H1 (cell line): Measurements from ENCODE around the gene WWC1. TPM values are rescaled to one million over a fixed set of nuclear protein-coding genes. Genes with fewer than 3 reads are reported as not detected.

Experiments used
- CTCF ChIA-PET: fragments of 300-600 bp; sonication (Branson Sonifier 250); formaldehyde crosslinking; loops from one replicate; lab custom pipeline; 2021; ENCODE audit not compliant: partially characterized antibody; lab: Charles Lee
- POLR2A ChIA-PET: fragments of 300-600 bp; sonication (Branson Sonifier 250); formaldehyde crosslinking; loops from one replicate; lab custom pipeline; 2021; ENCODE audit warnings: inconsistent platforms; ENCODE audit not compliant: partially characterized antibody; lab: Charles Lee
- DNase-seq, 2 experiments: peaks; one replicate each; pipeline versions ENCODE4 v3.0.0 to v3.0.0-alpha.2; 2010 to 2022; ENCODE audit warnings: low spot score in 2 of 2, low read depth in 1 of 2, mixed read lengths in 1 of 2
- FAIRE-seq: peaks from 2 replicates; lab custom pipeline; 2011; peaks lifted over from hg19 to GRCh38; lab: Jason Lieb, UNC
- H2AFZ ChIP-seq: 2 replicates; pipeline ENCODE4 v1.8.1; 2012; ENCODE audit warnings: low read length, inconsistent platforms
- H2AK5ac ChIP-seq: 2 replicates; pipeline ENCODE4 v1.6.1; 2013; ENCODE audit warnings: low read depth, low read length
- H2BK120ac ChIP-seq: replicated peaks from 2 replicates; pipeline ENCODE3; 2013; ENCODE audit warnings: low read depth, low read length, inconsistent platforms
- H2BK12ac ChIP-seq: 2 replicates; pipeline ENCODE4 v1.6.1; 2013; ENCODE audit warnings: low read depth, low read length
- H2BK15ac ChIP-seq: 2 replicates; pipeline ENCODE4 v1.6.1; 2013; ENCODE audit warnings: low read length
- H2BK20ac ChIP-seq: 2 replicates; pipeline ENCODE4 v1.6.1; 2013; ENCODE audit warnings: low read length
- H2BK5ac ChIP-seq: 2 replicates; pipeline ENCODE4 v1.6.1; 2013; ENCODE audit warnings: low read depth, low read length
- H3K14ac ChIP-seq: 2 replicates; pipeline ENCODE4 v1.6.1; 2013; ENCODE audit warnings: inconsistent platforms; ENCODE audit not compliant: insufficient read length
- H3K18ac ChIP-seq: 2 replicates; pipeline ENCODE4 v1.6.1; 2013; ENCODE audit warnings: low read length; ENCODE audit errors: extremely low read depth
- H3K23ac ChIP-seq: 2 replicates; pipeline ENCODE4 v1.6.1; 2013; ENCODE audit warnings: inconsistent platforms; ENCODE audit not compliant: insufficient read length
- H3K23me2 ChIP-seq: 2 replicates; pipeline ENCODE4 v1.6.1; 2013; ENCODE audit warnings: low read depth, low read length
- H3K27ac ChIP-seq: 2 replicates; pipeline ENCODE4 v1.6.1; 2011; ENCODE audit warnings: low read depth, low read length, inconsistent platforms
- H3K27me3 ChIP-seq, 4 experiments: replicated peaks in 1 of 4; 1 replicate in 1 of 4; 2 replicates in 3 of 4; pipeline versions ENCODE4 v1.6.1 to v1.8.1; 2011 to 2013; ENCODE audit warnings: low read length in 3 of 4, mild to moderate bottlenecking in 3 of 4, inconsistent platforms in 2 of 4, mixed read lengths in 2 of 4, moderate library complexity in 1 of 4; ENCODE audit not compliant: control insufficient read depth in 3 of 4, insufficient read depth in 3 of 4; ENCODE audit errors: extremely low read depth in 1 of 4
- H3K36me3 ChIP-seq, 4 experiments: 2 replicates each; pipeline versions ENCODE4 v1.6.1 to v1.8.1; 2011 to 2013; ENCODE audit warnings: mild to moderate bottlenecking in 4 of 4, low read length in 3 of 4, moderate library complexity in 2 of 4, control low read depth in 1 of 4, inconsistent platforms in 1 of 4; ENCODE audit not compliant: insufficient read depth in 4 of 4, control insufficient read depth in 2 of 4
- H3K4ac ChIP-seq: replicated peaks from 2 replicates; pipeline ENCODE3; 2013; ENCODE audit warnings: low read length, low read depth, mixed read lengths, inconsistent platforms; ENCODE audit not compliant: insufficient read length
- H3K4me1 ChIP-seq, 4 experiments: replicated peaks in 1 of 4; 1 replicate in 1 of 4; 2 replicates in 3 of 4; pipeline versions ENCODE4 v1.6.1 to v1.8.1; 2011 to 2013; ENCODE audit warnings: low read length in 3 of 4, inconsistent platforms in 2 of 4, mixed read lengths in 1 of 4; ENCODE audit not compliant: insufficient read depth in 4 of 4, control insufficient read depth in 3 of 4
- H3K4me2 ChIP-seq, 2 experiments: 2 replicates each; pipeline versions ENCODE4 v1.6.1 to v1.8.1; 2011 to 2013; ENCODE audit warnings: low read depth in 2 of 2, low read length in 2 of 2, control low read depth in 1 of 2, inconsistent platforms in 1 of 2, mild to moderate bottlenecking in 1 of 2; ENCODE audit not compliant: insufficient read depth in 1 of 2
- H3K4me3 ChIP-seq, 4 experiments: fragments of 200-600, 300-600 bp in 1 of 4; sonication (generic), shearing (Covaris generic), sonication (Bioruptor Twin) in 1 of 4; 2 replicates each; pipeline versions ENCODE4 v1.5.1 to v1.8.1; 2011 to 2016; ENCODE audit warnings: low read length in 4 of 4, low read depth in 3 of 4, control low read depth in 2 of 4, inconsistent platforms in 2 of 4, mild to moderate bottlenecking in 2 of 4, mixed read lengths in 1 of 4, moderate library complexity in 1 of 4; ENCODE audit not compliant: insufficient read depth in 2 of 4; ENCODE audit errors: extremely low read depth in 1 of 4
- H3K56ac ChIP-seq: replicated peaks from 2 replicates; pipeline ENCODE3; 2013; ENCODE audit warnings: low read depth, mild to moderate bottlenecking, mixed read lengths, low read length, inconsistent platforms; ENCODE audit not compliant: insufficient read length
- H3K79me1 ChIP-seq: 2 replicates; pipeline ENCODE4 v1.6.1; 2013; ENCODE audit warnings: low read depth, low read length, control low read depth
- H3K79me2 ChIP-seq, 2 experiments: 2 replicates each; pipeline versions ENCODE4 v1.6.1 to v1.8.1; 2012 to 2013; ENCODE audit warnings: low read length in 2 of 2, mild to moderate bottlenecking in 2 of 2, inconsistent platforms in 1 of 2; ENCODE audit not compliant: insufficient read depth in 2 of 2, control insufficient read depth in 1 of 2
- H3K9ac ChIP-seq, 4 experiments: replicated peaks in 1 of 4; 1 replicate in 1 of 4; 2 replicates in 3 of 4; pipeline versions ENCODE4 v1.6.1 to v1.8.1; 2011 to 2013; ENCODE audit warnings: low read depth in 3 of 4, low read length in 3 of 4, control low read depth in 2 of 4, mild to moderate bottlenecking in 2 of 4, moderate library complexity in 2 of 4, inconsistent platforms in 1 of 4; ENCODE audit errors: extremely low read depth in 1 of 4
- H3K9me3 ChIP-seq, 2 experiments: 2 replicates each; pipeline versions ENCODE4 v1.6.1 to v1.8.1; 2012 to 2013; ENCODE audit warnings: mild to moderate bottlenecking in 2 of 2, moderate library complexity in 2 of 2, control low read depth in 1 of 2, inconsistent platforms in 1 of 2, low read depth in 1 of 2, low read length in 1 of 2, mixed read lengths in 1 of 2; ENCODE audit not compliant: insufficient read depth in 2 of 2
- H4K20me1 ChIP-seq, 2 experiments: replicated peaks in 1 of 2; 2 replicates each; pipeline versions ENCODE3 to v1.8.1; 2011 to 2013; ENCODE audit warnings: inconsistent platforms in 2 of 2, low read length in 2 of 2, mild to moderate bottlenecking in 1 of 2; ENCODE audit not compliant: insufficient read depth in 2 of 2, control insufficient read depth in 1 of 2
- H4K5ac ChIP-seq: 2 replicates; pipeline ENCODE4 v1.6.1; 2013; ENCODE audit warnings: low read length, low read depth, mixed read lengths, inconsistent platforms; ENCODE audit not compliant: insufficient read length
- H4K8ac ChIP-seq: 2 replicates; pipeline ENCODE4 v1.8.0; 2013; ENCODE audit warnings: mild to moderate bottlenecking, moderate library complexity, low read length, inconsistent platforms; ENCODE audit not compliant: insufficient read depth; ENCODE audit errors: extremely low read depth
- H4K91ac ChIP-seq: replicated peaks from 2 replicates; pipeline ENCODE3; 2013; ENCODE audit warnings: low read length, mixed read lengths, inconsistent platforms; ENCODE audit not compliant: insufficient read length
- CBX5 ChIP-seq: fragments of 300-800, 300-1000 bp; sonication (generic); IDR thresholded peaks from 2 replicates; pipeline ENCODE4 v1.7.1; 2016; ENCODE audit warnings: antibody characterized with exemption, low read length, low read depth
- CBX8 ChIP-seq: fragments of 300-800, 300-1000 bp; sonication (generic); IDR thresholded peaks from 2 replicates; pipeline ENCODE4 v1.7.1; 2016; ENCODE audit warnings: low read depth, low read length, borderline replicate concordance
- CTCF ChIP-seq, 3 experiments: IDR thresholded peaks; 1 replicate in 2 of 3; 2 replicates in 1 of 3; pipeline versions ENCODE4 v1.5.1 to v1.6.1; 2011; ENCODE audit warnings: low read length in 3 of 3, mild to moderate bottlenecking in 3 of 3, inconsistent platforms in 2 of 3, low read depth in 1 of 3, moderate library complexity in 1 of 3; ENCODE audit not compliant: insufficient read depth in 1 of 3; ENCODE audit errors: control extremely low read depth in 1 of 3
- GTF2F1 ChIP-seq: IDR thresholded peaks from 2 replicates; pipeline ENCODE4 v1.6.1; 2012; ENCODE audit warnings: low read depth, low read length, improper control_type of control experiment, borderline replicate concordance
- JUND ChIP-seq: IDR thresholded peaks from 2 replicates; pipeline ENCODE4 v1.6.1; 2011; ENCODE audit warnings: mild to moderate bottlenecking, improper control_type of control experiment, low read length
- MAX ChIP-seq: IDR thresholded peaks from 2 replicates; pipeline ENCODE4 v1.6.1; 2012; ENCODE audit warnings: inconsistent platforms
- POU5F1 ChIP-seq: IDR thresholded peaks from 2 replicates; pipeline ENCODE4 v1.6.1; 2011; ENCODE audit warnings: low read depth, mild to moderate bottlenecking, low read length, moderate library complexity
- SIN3A ChIP-seq, 2 experiments: IDR thresholded peaks in 1 of 2; conservative IDR thresholded peaks in 1 of 2; 2 replicates each; pipeline ENCODE4 v1.6.1; 2011 to 2012; ENCODE audit warnings: low read length in 2 of 2, improper control_type of control experiment in 1 of 2, low read depth in 1 of 2, mild to moderate bottlenecking in 1 of 2
- TEAD4 ChIP-seq: IDR thresholded peaks from 2 replicates; pipeline ENCODE4 v1.6.1; 2012; ENCODE audit warnings: low read depth, low read length, inconsistent platforms, mixed read lengths
- ZNF274 ChIP-seq: IDR thresholded peaks from 2 replicates; pipeline ENCODE4 v1.7.0; 2012; ENCODE audit warnings: low read length, borderline replicate concordance; ENCODE audit errors: extremely low read depth
- WGBS, 2 experiments: shearing (Covaris generic) in 1 of 2; methylation state at CpG; one replicate each; pipeline versions ENCODE4 v1.1.6 to v1.1.7; 2013 to 2015; ENCODE audit warnings: low lambda C conversion rate in 2 of 2, mixed read lengths in 2 of 2, inconsistent platforms in 1 of 2, low coverage in 1 of 2, missing lambda C conversion rate in 1 of 2; ENCODE audit not compliant: insufficient replicate concordance in 2 of 2, insufficient coverage in 1 of 2, insufficient read length in 1 of 2; ENCODE audit errors: extremely low coverage in 1 of 2, missing lambda C conversion rate in 1 of 2; 5-methylcytosine and 5-hydroxymethylcytosine counted together
- polyA plus RNA-seq, 7 experiments: library from polyadenylated mRNA; depleted of rRNA in 3 of 7; stranded (reverse) in 5 of 7; unstranded in 2 of 7; fragments of >200 nt in 5 of 7; fragments of 200-250 nt in 2 of 7; gene quantifications; 1 replicate in 5 of 7; 2 replicates in 1 of 7; 4 replicates in 1 of 7; pipeline versions ENCODE4 v1.2.1 to v1.2.3, GENCODE V29; 2011 to 2013; ENCODE audit warnings: missing spikeins in 2 of 7, mixed read lengths in 2 of 7
- total RNA-seq: library from RNA; stranded (reverse); fragmentation: NEBNext Ultra II Directional; extraction: Animal tissue kit (Norgen Biotek cat#: 25700); gene quantifications from 2 replicates; pipeline ENCODE4 v1.2.1, GENCODE V29; 2021

Gene WWC1
- total and polyA plus RNA-seq, 2 of the 8 experiments (the other 6 are each of a cell fraction or from before 2014, with no cell fraction given): 16.4 to 41.1 TPM

GRCh38 chr5:168446983-168447619 lies 155.7 kb downstream of the WWC1 start:
- 92% methylated on average over 10 of the region's 10 CpGs; no CpG with 5 or more reads in 1 of the 2 experiments for WGBS, 2 experiments
- CTCF ChIA-PET: interaction anchor here (1.0 kb wide), 1 partner anchor 15 kb away, joined by 3 read pairs; no protein-coding TSS in a partner anchor
- no peak for TF ChIP-seq CBX8
- no peak for TF ChIP-seq TEAD4
- no peak for TF ChIP-seq ZNF274
- no peak for TF ChIP-seq POU5F1
- TF ChIP-seq MAX: no peak
- TF ChIP-seq SIN3A (conservative IDR thresholded peaks at IDR 0.05 in 1 of 2, IDR thresholded peaks at IDR 0.05 in 1 of 2; ENCODE audit: low read depth in 1 of 2, low read length in 2 of 2): no peak
- TF ChIP-seq GTF2F1: no peak
- TF ChIP-seq CBX5: no peak
- no peak for TF ChIP-seq CTCF (IDR thresholded peaks at IDR 0.05; ENCODE audit: control extremely low read depth in 1 of 3, insufficient read depth in 1 of 3, low read depth in 1 of 3, low read length in 3 of 3)
- no peak for TF ChIP-seq JUND

More at GRCh38 chr5:168446983-168447619, 155.7 kb downstream of the WWC1 start:
- Histone ChIP-seq H4K20me1 (no peaks in the 10 kb centered on the region), H2BK15ac (no peak overlapping the region), H3K9ac (no peak overlapping the region), H3K79me1 (no peaks in the 10 kb centered on the region), H2BK12ac (no peak overlapping the region), H3K4me1 (no peaks in the 10 kb centered on the region), H3K4ac (no peak overlapping the region), H3K56ac (no peak overlapping the region), H3K14ac (no peak overlapping the region), H4K91ac (no peak overlapping the region), H3K23ac (no peak overlapping the region), H3K18ac (no peak overlapping the region), H2BK20ac (no peak overlapping the region), H4K8ac (no peak overlapping the region), H3K36me3 (peaks cover 5 to 29% (median 14%) of the 10 kb centered on the region in 4 experiments; a peak in 6 of 8 replicates), H3K4me2 (no peak overlapping the region), H2BK5ac (no peak overlapping the region), H2AFZ (no peak overlapping the region), H3K79me2 (no peaks in the 10 kb centered on the region), H3K23me2 (no peaks in the 10 kb centered on the region), H3K4me3 (no peak overlapping the region), H2AK5ac (no peak overlapping the region), H3K27me3 (no peaks in the 10 kb centered on the region), H4K5ac (no peak overlapping the region), H2BK120ac (no peak overlapping the region), H3K9me3 (no peaks in the 10 kb centered on the region), H3K27ac (no peak overlapping the region)
- DNase-seq (no peak), FAIRE-seq (no peak)
- POLR2A ChIA-PET: no interaction called here
